Measurements from ENCODE around the gene SPTLC1.

DNA sequence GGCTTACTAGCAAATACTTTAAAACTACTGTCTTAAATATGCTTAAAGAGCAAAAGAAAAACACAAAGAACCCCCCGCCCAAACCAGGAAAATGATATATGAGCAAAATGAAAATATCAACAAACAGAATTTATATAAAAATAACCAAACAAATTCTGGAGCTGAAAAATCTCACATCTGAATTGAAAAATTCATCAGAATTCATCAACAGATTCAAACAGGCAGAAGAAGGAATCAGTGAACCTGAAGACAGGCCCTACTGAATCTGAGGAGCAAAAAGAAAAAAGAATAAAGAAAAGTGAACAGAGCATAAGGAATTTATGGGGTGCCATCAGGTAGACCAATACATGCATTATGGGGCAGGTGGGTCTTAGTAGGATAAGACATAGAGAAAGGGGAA lies 49.8 kb upstream of the SPTLC1 start:
- TF ChIP-seq, protein P1, sequence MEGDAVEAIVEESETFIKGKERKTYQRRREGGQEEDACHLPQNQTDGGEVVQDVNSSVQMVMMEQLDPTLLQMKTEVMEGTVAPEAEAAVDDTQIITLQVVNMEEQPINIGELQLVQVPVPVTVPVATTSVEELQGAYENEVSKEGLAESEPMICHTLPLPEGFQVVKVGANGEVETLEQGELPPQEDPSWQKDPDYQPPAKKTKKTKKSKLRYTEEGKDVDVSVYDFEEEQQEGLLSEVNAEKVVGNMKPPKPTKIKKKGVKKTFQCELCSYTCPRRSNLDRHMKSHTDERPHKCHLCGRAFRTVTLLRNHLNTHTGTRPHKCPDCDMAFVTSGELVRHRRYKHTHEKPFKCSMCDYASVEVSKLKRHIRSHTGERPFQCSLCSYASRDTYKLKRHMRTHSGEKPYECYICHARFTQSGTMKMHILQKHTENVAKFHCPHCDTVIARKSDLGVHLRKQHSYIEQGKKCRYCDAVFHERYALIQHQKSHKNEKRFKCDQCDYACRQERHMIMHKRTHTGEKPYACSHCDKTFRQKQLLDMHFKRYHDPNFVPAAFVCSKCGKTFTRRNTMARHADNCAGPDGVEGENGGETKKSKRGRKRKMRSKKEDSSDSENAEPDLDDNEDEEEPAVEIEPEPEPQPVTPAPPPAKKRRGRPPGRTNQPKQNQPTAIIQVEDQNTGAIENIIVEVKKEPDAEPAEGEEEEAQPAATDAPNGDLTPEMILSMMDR (conservative IDR thresholded peaks at IDR 0.05; ENCODE audit: low read depth, low read length), result no peak
- TF ChIP-seq EZH2 (IDR thresholded peaks at IDR 0.05; ENCODE audit: low read length, unreplicated experiment), result no peak
